NCI-H2029 treated with DMSO at 0.1 percent for 48 hours (cell line): ENCODE measurements around the gene TP53AIP1.

ENCODE experiments used
- DNase-seq: peaks from one replicate; lab custom pipeline; 2025; lab: John Stamatoyannopoulos, UW

The TP53AIP1 gene

GRCh38 chr11:128889657-128890213 is 52.9 kb downstream of the TP53AIP1 start:
- no peak for DNase-seq

GRCh38 chr11:128888034-128888985 is 54.4 kb downstream of the TP53AIP1 start:
- DNase-seq = no peak

- DNase-seq = no peak
Measured at GRCh38 chr11:128886406-128887124, 56.1 kb downstream of the TP53AIP1 start.
